SU-DHL-6 (cell line): ENCODE data around the gene RNF217.

Experiments
- H2AFZ ChIP-seq: fragments of 200-600 bp; sonication (generic); 2 replicates; pipeline ENCODE4 v1.6.1; 2014; ENCODE audit warnings: low read depth, mild to moderate bottlenecking, moderate library complexity, mixed read lengths, antibody characterized with exemption, low read length; ENCODE audit not compliant: severe bottlenecking
- H3F3A ChIP-seq: fragments of 200-600 bp; shearing (Covaris generic); 2 replicates; pipeline ENCODE4 v1.6.0; 2016; ENCODE audit warnings: antibody characterized with exemption, mild to moderate bottlenecking; ENCODE audit not compliant: insufficient read depth
- H3K27ac ChIP-seq: fragments of 200-600 bp; sonication (generic); 2 replicates; pipeline ENCODE4 v1.5.1; 2016; ENCODE audit warnings: low read depth, mild to moderate bottlenecking, low read length, moderate library complexity, mixed read lengths
- H3K27me3 ChIP-seq: fragments of 200-600 bp; sonication (generic), shearing (Covaris generic); 2 replicates; pipeline ENCODE4 v1.6.0; 2014; ENCODE audit warnings: mild to moderate bottlenecking, low read length
- H3K36me3 ChIP-seq: fragments of 200-600 bp; sonication (generic); 2 replicates; pipeline ENCODE4 v1.6.1; 2014; ENCODE audit warnings: mild to moderate bottlenecking, low read length, mixed read lengths
- H3K4me2 ChIP-seq: fragments of 300-600, 200-600 bp; shearing (Covaris generic), sonication (generic); 2 replicates; pipeline ENCODE4 v1.6.0; 2014; ENCODE audit warnings: low read length, low read depth, mild to moderate bottlenecking; ENCODE audit not compliant: poor library complexity, severe bottlenecking
- H3K4me3 ChIP-seq: fragments of 200-600 bp; sonication (generic); 2 replicates; pipeline ENCODE4 v1.5.1; 2014; ENCODE audit warnings: antibody characterized with exemption, low read length, mild to moderate bottlenecking, mixed read lengths; ENCODE audit not compliant: insufficient read depth, poor library complexity, severe bottlenecking
- H3K79me2 ChIP-seq: fragments of 200-600 bp; sonication (generic); 2 replicates; pipeline ENCODE4 v1.6.1; 2014; ENCODE audit warnings: mild to moderate bottlenecking, low read length, moderate library complexity; ENCODE audit not compliant: insufficient read depth
- H3K9ac ChIP-seq: fragments of 200-600 bp; sonication (generic); 2 replicates; pipeline ENCODE4 v1.7.0; 2014; ENCODE audit warnings: mild to moderate bottlenecking, low read length
- H3K9me2 ChIP-seq: fragments of 200-600 bp; sonication (generic); replicated peaks from 2 replicates; pipeline ENCODE4 v1.6.1; 2014; ENCODE audit warnings: low read length; ENCODE audit not compliant: insufficient read depth
- H3K9me3 ChIP-seq: fragments of 200-600 bp; sonication (generic); 2 replicates; pipeline ENCODE4 v1.6.1; 2014; ENCODE audit warnings: low read length, mixed read lengths; ENCODE audit not compliant: insufficient read depth
- H4K20me1 ChIP-seq: fragments of 200-600 bp; sonication (generic); 2 replicates; pipeline ENCODE4 v1.6.1; 2014; ENCODE audit warnings: low read depth, mild to moderate bottlenecking, antibody characterized with exemption, low read length, moderate library complexity, mixed read lengths
- CTCF ChIP-seq: fragments of 200-600 bp; sonication (generic); IDR thresholded peaks from one replicate; pipeline ENCODE4 v1.5.1; 2017; ENCODE audit warnings: antibody characterized with exemption, mild to moderate bottlenecking, low read length, moderate library complexity; ENCODE audit not compliant: insufficient read depth, poor library complexity, severe bottlenecking
- EZH2phosphoT487 ChIP-seq: fragments of 200-600 bp; sonication (generic), shearing (Covaris generic); conservative IDR thresholded peaks from 2 replicates; pipeline ENCODE4 v1.6.1; 2018; ENCODE audit warnings: mild to moderate bottlenecking, antibody characterized with exemption, low read length, moderate library complexity, mixed read lengths

The RNF217 gene

GRCh38 chr6:124958759-124959354 is 3.4 kb upstream of the RNF217 start:
- Histone ChIP-seq H3K79me2 (no peaks in the 10 kb centered on the region), H3K9ac (no peak overlapping the region), H2AFZ (no peak overlapping the region), H3K4me2 (no peak overlapping the region), H3F3A (no peaks in the 10 kb centered on the region), H3K27ac (no peak overlapping the region), H3K27me3 (no peaks in the 10 kb centered on the region), H3K9me2 (no peaks in the 10 kb centered on the region), H3K9me3 (no peaks in the 10 kb centered on the region), H3K36me3 (no peaks in the 10 kb centered on the region), H3K4me3 (no peak overlapping the region), H4K20me1 (no peaks in the 10 kb centered on the region)
- TF ChIP-seq EZH2phosphoT487, result no peak

- H3K4me3 ChIP-seq, result no peak overlapping the region
- no peak overlapping the region for H3K9ac ChIP-seq
- H3K9me3 ChIP-seq, result no peaks in the 10 kb centered on the region
- TF ChIP-seq EZH2phosphoT487 (no peak), CTCF (no peak)
- no peak overlapping the region for H3K4me2 ChIP-seq
- H2AFZ ChIP-seq, result no peak overlapping the region
- no peaks in the 10 kb centered on the region for H3F3A ChIP-seq
- H3K36me3 ChIP-seq, result no peaks in the 10 kb centered on the region
- no peaks in the 10 kb centered on the region for H4K20me1 ChIP-seq
- H3K27me3 ChIP-seq, result no peaks in the 10 kb centered on the region
- H3K27ac ChIP-seq, result no peak overlapping the region
- H3K9me2 ChIP-seq, result no peaks in the 10 kb centered on the region
- no peaks in the 10 kb centered on the region for H3K79me2 ChIP-seq
These were observed 1.3 kb upstream of the RNF217 start for GRCh38 chr6:124960757-124961463.

GRCh38 chr6:124961464-124961776 is 817 bp upstream of the RNF217 start:
- no peaks in the 10 kb centered on the region for H3K36me3 ChIP-seq
- no peak overlapping the region for H2AFZ ChIP-seq
- no peak overlapping the region for H3K27ac ChIP-seq
- no peaks in the 10 kb centered on the region for H3K27me3 ChIP-seq
- no peaks in the 10 kb centered on the region for H4K20me1 ChIP-seq
- H3K9ac ChIP-seq, result no peak overlapping the region
- H3K4me3 ChIP-seq, result no peak overlapping the region
- H3K79me2 ChIP-seq, result no peaks in the 10 kb centered on the region
- no peaks in the 10 kb centered on the region for H3K9me3 ChIP-seq
- no peaks in the 10 kb centered on the region for H3K9me2 ChIP-seq
- no peaks in the 10 kb centered on the region for H3F3A ChIP-seq
- no peak for TF ChIP-seq EZH2phosphoT487
- TF ChIP-seq CTCF, result no peak
- H3K4me2 ChIP-seq, result no peak overlapping the region

- Histone ChIP-seq H2AFZ (no peak overlapping the region), H3K4me2 (no peak overlapping the region), H3K27ac (no peak overlapping the region), H3K36me3 (no peaks in the 10 kb centered on the region), H3K9me3 (no peaks in the 10 kb centered on the region), H3K4me3 (no peak overlapping the region), H3K27me3 (no peaks in the 10 kb centered on the region), H3K9me2 (no peaks in the 10 kb centered on the region), H3F3A (no peaks in the 10 kb centered on the region), H3K9ac (no peak overlapping the region), H3K79me2 (no peaks in the 10 kb centered on the region), H4K20me1 (no peaks in the 10 kb centered on the region)
- TF ChIP-seq EZH2phosphoT487 (no peak), CTCF (no peak)
These were observed 590 bp downstream of the RNF217 start for GRCh38 chr6:124962639-124963415.
